Coronary artery (tissue), 2 donors: Measurements from ENCODE around the gene ASMTL.

Experiments
- DNase-seq: peaks from one replicate; pipeline ENCODE4 v3.0.0-alpha.2; 2017; ENCODE audit warnings: low spot score
- H3K27ac ChIP-seq, 2 donors: fragments of 200-600 bp; sonication (generic); one replicate each; pipeline ENCODE4 v1.5.1; 2016 to 2019
- H3K4me3 ChIP-seq: fragments of 200-600 bp; sonication (generic); 2 replicates; pipeline ENCODE4 v1.5.1; 2016; ENCODE audit warnings: mild to moderate bottlenecking, moderate library complexity
- CTCF ChIP-seq: fragments of 200-600 bp; sonication (generic); IDR thresholded peaks from one replicate; pipeline ENCODE4 v1.5.1; 2019; ENCODE audit warnings: antibody characterized with exemption

Gene ASMTL

GRCh38 chrX:1403228-1403627, 49.5 kb downstream of the ASMTL start:
- Histone ChIP-seq H3K27ac (no peak overlapping the region), H3K4me3 (no peak overlapping the region)
- no peak for DNase-seq
- no peak for TF ChIP-seq CTCF

GRCh38 chrX:1401611-1402430, 50.9 kb downstream of the ASMTL start:
- Histone ChIP-seq H3K27ac (no peak overlapping the region), H3K4me3 (no peak overlapping the region)
- DNase-seq, result no peak
- TF ChIP-seq CTCF, result no peak

GRCh38 chrX:1400742-1401471, 51.8 kb downstream of the ASMTL start:
- Histone ChIP-seq H3K27ac (no peak overlapping the region), H3K4me3 (no peak overlapping the region)
- no peak for DNase-seq
- TF ChIP-seq CTCF, result no peak

GRCh38 chrX:1400049-1400448, 52.7 kb downstream of the ASMTL start:
- no peak for DNase-seq

GRCh38 chrX:1398431-1399340, 54.0 kb downstream of the ASMTL start:
- DNase-seq, result no peak
- H3K27ac ChIP-seq, result no peak overlapping the region
- no peak for TF ChIP-seq CTCF
- H3K4me3 ChIP-seq, result no peak overlapping the region

More at GRCh38 chrX:1400049-1400448, 52.7 kb downstream of the ASMTL start:
- H3K27ac ChIP-seq, result no peak overlapping the region
- no peak overlapping the region for H3K4me3 ChIP-seq
- TF ChIP-seq CTCF, result no peak

- no peak for DNase-seq
- TF ChIP-seq CTCF, result no peak
- Histone ChIP-seq H3K4me3 (no peak overlapping the region), H3K27ac (no peak overlapping the region)
These were observed 55.1 kb downstream of the ASMTL start for GRCh38 chrX:1397441-1398270.
